Erythroblast (primary cell): ENCODE measurements around the gene CLEC4F.

Experiments
- GATA1 ChIP-seq: IDR thresholded peaks from 2 replicates; pipeline ENCODE4 v1.6.1; 2011; ENCODE audit warnings: low read depth, mild to moderate bottlenecking, control low read depth, low read length, moderate library complexity
- POLR2A ChIP-seq: IDR thresholded peaks from 2 replicates; pipeline ENCODE4 v1.6.1; 2011; ENCODE audit warnings: mild to moderate bottlenecking, low read length

GRCh38 chr2:70766357-70767078, 53.9 kb downstream of the CLEC4F start:
- TF ChIP-seq POLR2A (no peak), GATA1 (no peak)
